Right lobe of liver (tissue), 4 donors: ENCODE results near the gene EID1.

Source experiments
- POLR2A ChIP-seq: fragments of 450-650 bp; IDR thresholded peaks from one replicate; pipeline ENCODE4 v1.6.1; 2017; ENCODE audit warnings: antibody characterized with exemption, mild to moderate bottlenecking
- TF ChIP-seq, protein P1 (sequence below), 4 donors: fragments of 200-600 bp in 3 of 4; fragments of 450-650 bp in 1 of 4; IDR thresholded peaks; one replicate each; pipeline versions ENCODE4 v1.5.1 to v1.8.0; 2016 to 2022; ENCODE audit warnings: antibody characterized with exemption in 4 of 4, mild to moderate bottlenecking in 2 of 4
- donor health status: DM: no; HTN: no; CAD: no.
- donor health status: DM: no; HTN: no; CAD: no.
- donor health status: DM: no; HTN: yes; CAD: no.

DNA sequence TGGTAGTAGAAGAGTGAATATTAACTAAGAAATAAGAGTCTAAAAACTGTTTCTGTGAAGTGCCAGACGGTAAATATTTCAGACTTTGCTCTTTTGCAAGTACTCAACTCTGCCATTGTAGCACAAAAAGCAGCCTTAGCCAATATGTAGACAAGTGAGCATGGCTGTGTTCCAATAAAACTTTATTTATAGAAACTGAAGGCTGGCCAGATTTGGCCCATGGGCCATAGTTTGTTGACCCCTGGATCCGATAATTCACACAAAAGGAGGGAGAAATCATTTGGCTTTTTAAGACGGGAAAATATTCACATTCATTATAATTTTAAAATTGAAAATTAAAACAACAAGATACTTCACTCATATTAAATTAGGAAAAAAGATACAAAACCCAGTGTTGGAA lies 15.4 kb downstream of the EID1 start:
- TF ChIP-seq, protein P1, sequence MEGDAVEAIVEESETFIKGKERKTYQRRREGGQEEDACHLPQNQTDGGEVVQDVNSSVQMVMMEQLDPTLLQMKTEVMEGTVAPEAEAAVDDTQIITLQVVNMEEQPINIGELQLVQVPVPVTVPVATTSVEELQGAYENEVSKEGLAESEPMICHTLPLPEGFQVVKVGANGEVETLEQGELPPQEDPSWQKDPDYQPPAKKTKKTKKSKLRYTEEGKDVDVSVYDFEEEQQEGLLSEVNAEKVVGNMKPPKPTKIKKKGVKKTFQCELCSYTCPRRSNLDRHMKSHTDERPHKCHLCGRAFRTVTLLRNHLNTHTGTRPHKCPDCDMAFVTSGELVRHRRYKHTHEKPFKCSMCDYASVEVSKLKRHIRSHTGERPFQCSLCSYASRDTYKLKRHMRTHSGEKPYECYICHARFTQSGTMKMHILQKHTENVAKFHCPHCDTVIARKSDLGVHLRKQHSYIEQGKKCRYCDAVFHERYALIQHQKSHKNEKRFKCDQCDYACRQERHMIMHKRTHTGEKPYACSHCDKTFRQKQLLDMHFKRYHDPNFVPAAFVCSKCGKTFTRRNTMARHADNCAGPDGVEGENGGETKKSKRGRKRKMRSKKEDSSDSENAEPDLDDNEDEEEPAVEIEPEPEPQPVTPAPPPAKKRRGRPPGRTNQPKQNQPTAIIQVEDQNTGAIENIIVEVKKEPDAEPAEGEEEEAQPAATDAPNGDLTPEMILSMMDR (IDR thresholded peaks at IDR 0.05): no peak
- TF ChIP-seq POLR2A: no peak
